Adipocyte (in vitro differentiated cells): ENCODE results near the gene CLEC20A.
A peak's percentile ranks its signal among the peaks of the same experiment; 100 is the strongest.

Source experiments
- DNase-seq: peaks from one replicate; pipeline ENCODE4 v3.0.0-alpha.2; 2015; ENCODE audit warnings: low read depth
- H3K27me3 ChIP-seq: replicated peaks from 2 replicates; pipeline ENCODE4 v1.7.0; 2013; ENCODE audit warnings: mild to moderate bottlenecking, low read length, moderate library complexity; ENCODE audit not compliant: control insufficient read depth, insufficient read depth
- H3K36me3 ChIP-seq: 2 replicates; pipeline ENCODE4 v1.7.0; 2013; ENCODE audit warnings: low read length, mild to moderate bottlenecking, moderate library complexity; ENCODE audit not compliant: control insufficient read depth, insufficient read depth, severe bottlenecking
- H3K4me1 ChIP-seq: 2 replicates; pipeline ENCODE4 v1.7.0; 2013; ENCODE audit warnings: mild to moderate bottlenecking, low read length, moderate library complexity; ENCODE audit not compliant: control insufficient read depth, insufficient read depth
- H3K4me3 ChIP-seq: 2 replicates; pipeline ENCODE4 v1.7.0; 2013; ENCODE audit warnings: mild to moderate bottlenecking, low read length, moderate library complexity
- H3K9ac ChIP-seq: 2 replicates; pipeline ENCODE4 v1.7.0; 2013; ENCODE audit warnings: mild to moderate bottlenecking, low read length, moderate library complexity
- H3K9me3 ChIP-seq: 2 replicates; pipeline ENCODE4 v1.7.0; 2013; ENCODE audit warnings: mild to moderate bottlenecking, low read length, moderate library complexity; ENCODE audit not compliant: control insufficient read depth

Gene CLEC20A

GRCh38 chr1:178537382-178538090 is 40.8 kb upstream of the CLEC20A start:
- no peaks in the 10 kb centered on the region for H3K36me3 ChIP-seq
- H3K9me3 ChIP-seq = no peaks in the 10 kb centered on the region
- H3K4me3 ChIP-seq = peak overlapping the region; percentile 44

GRCh38 chr1:178536844-178537371 is 40.1 kb upstream of the CLEC20A start:
- Histone ChIP-seq H3K4me3 (peak overlapping the region; percentile 44), H3K27me3 (no peaks in the 10 kb centered on the region), H3K36me3 (no peaks in the 10 kb centered on the region), H3K9ac (peak overlapping the region; percentile 64), H3K4me1 (peaks cover 54% of the 10 kb centered on the region), H3K9me3 (no peaks in the 10 kb centered on the region)
- DNase-seq = peak; percentile 79

More at GRCh38 chr1:178537382-178538090, 40.8 kb upstream of the CLEC20A start:
- peak overlapping the region; percentile 64 for H3K9ac ChIP-seq
- no peaks in the 10 kb centered on the region for H3K27me3 ChIP-seq
- H3K4me1 ChIP-seq = peaks cover 57% of the 10 kb centered on the region
- no peak for DNase-seq

- no peak overlapping the region for H3K4me3 ChIP-seq
- H3K9me3 ChIP-seq = no peaks in the 10 kb centered on the region
- no peaks in the 10 kb centered on the region for H3K27me3 ChIP-seq
- H3K9ac ChIP-seq = peak overlapping the region; percentile 15
- H3K4me1 ChIP-seq = peaks cover 49% of the 10 kb centered on the region
- DNase-seq = no peak
- H3K36me3 ChIP-seq = no peaks in the 10 kb centered on the region
These were observed 39.6 kb upstream of the CLEC20A start for GRCh38 chr1:178536329-178536728.

- Histone ChIP-seq H3K36me3 (no peaks in the 10 kb centered on the region), H3K27me3 (no peaks in the 10 kb centered on the region), H3K4me3 (no peak overlapping the region), H3K9me3 (no peaks in the 10 kb centered on the region), H3K9ac (no peak overlapping the region), H3K4me1 (peaks cover 31% of the 10 kb centered on the region)
- DNase-seq = no peak
These were observed 37.5 kb upstream of the CLEC20A start for GRCh38 chr1:178534137-178534868.

- Histone ChIP-seq H3K36me3 (no peaks in the 10 kb centered on the region), H3K9ac (no peak overlapping the region), H3K9me3 (no peaks in the 10 kb centered on the region), H3K27me3 (no peaks in the 10 kb centered on the region), H3K4me1 (peaks cover 22% of the 10 kb centered on the region), H3K4me3 (no peak overlapping the region)
- DNase-seq = no peak
These were observed 36.6 kb upstream of the CLEC20A start for GRCh38 chr1:178533121-178533946.

- Histone ChIP-seq H3K9ac (peak overlapping the region; percentile 30), H3K36me3 (no peaks in the 10 kb centered on the region), H3K4me1 (peaks cover 12% of the 10 kb centered on the region), H3K9me3 (no peaks in the 10 kb centered on the region), H3K4me3 (no peak overlapping the region), H3K27me3 (no peaks in the 10 kb centered on the region)
- DNase-seq = peak; percentile 94
These were observed 35.6 kb upstream of the CLEC20A start for GRCh38 chr1:178532392-178532791.

GRCh38 chr1:178531887-178532286 is 35.1 kb upstream of the CLEC20A start:
- Histone ChIP-seq H3K27me3 (no peaks in the 10 kb centered on the region), H3K4me1 (peaks cover 9% of the 10 kb centered on the region), H3K9ac (peak overlapping the region; percentile 30), H3K9me3 (no peaks in the 10 kb centered on the region), H3K4me3 (no peak overlapping the region), H3K36me3 (no peaks in the 10 kb centered on the region)
- DNase-seq = no peak

- H3K27me3 ChIP-seq = no peaks in the 10 kb centered on the region
- H3K36me3 ChIP-seq = no peaks in the 10 kb centered on the region
- H3K4me1 ChIP-seq = no peaks in the 10 kb centered on the region
- no peak for DNase-seq
- H3K9ac ChIP-seq = no peak overlapping the region
- H3K9me3 ChIP-seq = no peaks in the 10 kb centered on the region
- H3K4me3 ChIP-seq = no peak overlapping the region
These were observed 33.7 kb upstream of the CLEC20A start for GRCh38 chr1:178530502-178530901.

- H3K9me3 ChIP-seq = no peaks in the 10 kb centered on the region
- H3K4me3 ChIP-seq = no peak overlapping the region
- H3K4me1 ChIP-seq = no peaks in the 10 kb centered on the region
- H3K27me3 ChIP-seq = no peaks in the 10 kb centered on the region
- peak; percentile 36 for DNase-seq
- H3K9ac ChIP-seq = no peak overlapping the region
- H3K36me3 ChIP-seq = no peaks in the 10 kb centered on the region
These were observed 33.3 kb upstream of the CLEC20A start for GRCh38 chr1:178530037-178530402.

GRCh38 chr1:178529364-178530036 is 32.7 kb upstream of the CLEC20A start:
- H3K36me3 ChIP-seq = no peaks in the 10 kb centered on the region
- H3K9ac ChIP-seq = no peak overlapping the region
- DNase-seq = no peak
- H3K9me3 ChIP-seq = peaks cover 2% of the 10 kb centered on the region
- no peaks in the 10 kb centered on the region for H3K27me3 ChIP-seq
- no peaks in the 10 kb centered on the region for H3K4me1 ChIP-seq
- H3K4me3 ChIP-seq = no peak overlapping the region
